SK-N-SH (cell line): ENCODE measurements around the gene FOSB. TPM values are rescaled to one million over a fixed set of nuclear protein-coding genes. Genes with fewer than 3 reads are reported as not detected.

Experiments used
- CTCF ChIA-PET: fragments of 300-600, 350-600 bp; formaldehyde crosslinking; extraction: SDS; loops from one replicate; lab custom pipeline; 2021; lab: Yijun Ruan, JAX
- POLR2A ChIA-PET: fragments of 350-600 bp; sonication (Branson Sonifier 250); formaldehyde crosslinking; extraction: SDS; loops from one replicate; lab custom pipeline; 2020; ENCODE audit warnings: antibody characterized with exemption, inconsistent platforms; lab: Yijun Ruan, JAX
- DNase-seq: peaks from one replicate; pipeline ENCODE4 v3.0.0; 2012
- H2AFZ ChIP-seq: fragments of 200-600 bp; sonication (generic); 2 replicates; pipeline ENCODE4 v1.8.1; 2016; ENCODE audit warnings: antibody characterized with exemption, mild to moderate bottlenecking, low read depth
- H3F3A ChIP-seq: fragments of 200-600 bp; sonication (generic); replicated peaks from 2 replicates; pipeline ENCODE3; 2016; ENCODE audit warnings: antibody characterized with exemption, mild to moderate bottlenecking; ENCODE audit not compliant: insufficient read depth
- H3K27ac ChIP-seq, 2 experiments: fragments of 200-500 bp in 1 of 2; fragments of 200-600 bp in 1 of 2; sonication (Bioruptor generic) in 1 of 2; sonication (generic), shearing (Covaris generic) in 1 of 2; 2 replicates each; pipeline versions ENCODE4 v1.5.1 to v1.6.1; 2014 to 2016; ENCODE audit warnings: low read depth in 2 of 2, inconsistent platforms in 1 of 2, low read length in 1 of 2, mild to moderate bottlenecking in 1 of 2, mixed read lengths in 1 of 2
- H3K27me3 ChIP-seq: fragments of 200-600 bp; sonication (generic), shearing (Covaris generic); 2 replicates; pipeline ENCODE4 v1.6.1; 2016; ENCODE audit warnings: mixed run types; ENCODE audit not compliant: insufficient read depth
- H3K36me3 ChIP-seq, 2 experiments: fragments of 200-500 bp in 1 of 2; fragments of 200-600 bp in 1 of 2; sonication (Bioruptor generic) in 1 of 2; sonication (generic) in 1 of 2; replicated peaks in 1 of 2; 2 replicates each; pipeline versions ENCODE3 to v1.5.1; 2014 to 2016; ENCODE audit warnings: low read length in 1 of 2, mild to moderate bottlenecking in 1 of 2; ENCODE audit not compliant: insufficient read depth in 2 of 2, control insufficient read depth in 1 of 2
- H3K4me1 ChIP-seq, 2 experiments: fragments of 200-500 bp in 1 of 2; fragments of 200-600 bp in 1 of 2; sonication (Bioruptor generic) in 1 of 2; sonication (generic), shearing (Covaris generic) in 1 of 2; 2 replicates each; pipeline versions ENCODE4 v1.5.1 to v1.6.1; 2014 to 2016; ENCODE audit warnings: low read depth in 1 of 2, low read length in 1 of 2, mixed run types in 1 of 2; ENCODE audit not compliant: insufficient read depth in 2 of 2, control insufficient read depth in 1 of 2
- H3K4me2 ChIP-seq: fragments of 200-600 bp; sonication (generic), shearing (Covaris generic); 2 replicates; pipeline ENCODE4 v1.6.1; 2017; ENCODE audit warnings: mixed run types
- H3K4me3 ChIP-seq, 2 experiments: fragments of 200-500 bp in 1 of 2; fragments of 200-600 bp in 1 of 2; sonication (Bioruptor generic) in 1 of 2; sonication (generic), shearing (Covaris generic) in 1 of 2; 2 replicates each; pipeline versions ENCODE4 v1.5.1 to v1.8.1; 2014 to 2016; ENCODE audit warnings: low read depth in 2 of 2, inconsistent platforms in 1 of 2, low read length in 1 of 2, mild to moderate bottlenecking in 1 of 2, mixed read lengths in 1 of 2, moderate library complexity in 1 of 2
- H3K79me2 ChIP-seq: fragments of 200-600 bp; sonication (generic); 2 replicates; pipeline ENCODE4 v1.8.1; 2017; ENCODE audit warnings: mild to moderate bottlenecking; ENCODE audit not compliant: insufficient read depth
- H3K9ac ChIP-seq: fragments of 200-600 bp; sonication (generic); 2 replicates; pipeline ENCODE4 v1.6.1; 2017; ENCODE audit warnings: mixed run types
- H3K9me2 ChIP-seq: fragments of 200-600 bp; sonication (generic); 2 replicates; pipeline ENCODE4 v1.6.1; 2017; ENCODE audit warnings: mixed run types
- H3K9me3 ChIP-seq: fragments of 200-600 bp; sonication (generic); 2 replicates; pipeline ENCODE4 v1.6.1; 2017; ENCODE audit warnings: mixed run types, mild to moderate bottlenecking, moderate library complexity
- H4K20me1 ChIP-seq: fragments of 200-600 bp; sonication (generic); 2 replicates; pipeline ENCODE4 v1.6.1; 2017; ENCODE audit warnings: mild to moderate bottlenecking, mixed run types; ENCODE audit not compliant: insufficient read depth
- CHD2 ChIP-seq: fragments of 150-350 bp; IDR thresholded peaks from 2 replicates; pipeline ENCODE4 v1.6.1; 2018; ENCODE audit warnings: low read length; ENCODE audit not compliant: partially characterized antibody
- ELF1 ChIP-seq: IDR thresholded peaks from 2 replicates; pipeline ENCODE4 v1.4.0; 2012
- EP300 ChIP-seq, 2 experiments: IDR thresholded peaks; 2 replicates each; pipeline versions ENCODE4 v1.4.0 to v1.6.1; 2012; ENCODE audit warnings: borderline replicate concordance in 1 of 2, low read depth in 1 of 2, low read length in 1 of 2
- FOXJ3 ChIP-seq: sonication (generic); formaldehyde crosslinking; IDR thresholded peaks from 2 replicates; pipeline ENCODE4 v1.5.1; 2020; ENCODE audit warnings: mild to moderate bottlenecking, missing genetic modification reagents
- FOXM1 ChIP-seq: IDR thresholded peaks from 2 replicates; pipeline ENCODE4 v1.4.0; 2012; ENCODE audit warnings: low read depth, mild to moderate bottlenecking
- GATA2 ChIP-seq: sonication (generic); formaldehyde crosslinking; IDR thresholded peaks from 2 replicates; pipeline ENCODE4 v1.5.0; 2020; ENCODE audit warnings: mild to moderate bottlenecking, missing genetic modification reagents
- IRF3 ChIP-seq: fragments of 150-350 bp; IDR thresholded peaks from 2 replicates; pipeline ENCODE4 v1.6.1; 2016; ENCODE audit warnings: mild to moderate bottlenecking, low read depth, low read length
- MAX ChIP-seq: IDR thresholded peaks from 2 replicates; pipeline ENCODE4 v1.4.0; 2012; ENCODE audit warnings: low read depth
- MEF2A ChIP-seq: IDR thresholded peaks from 2 replicates; pipeline ENCODE4 v1.4.0; 2012; ENCODE audit warnings: low read depth, borderline replicate concordance
- MXI1 ChIP-seq: IDR thresholded peaks from 2 replicates; pipeline ENCODE4 v1.6.1; 2012; ENCODE audit warnings: mild to moderate bottlenecking, low read depth, low read length, improper control_type of control experiment
- NFIC ChIP-seq: IDR thresholded peaks from 2 replicates; pipeline ENCODE4 v1.4.0; 2012; ENCODE audit warnings: borderline replicate concordance
- NRF1 ChIP-seq: IDR thresholded peaks from 2 replicates; pipeline ENCODE4 v1.6.1; 2012; ENCODE audit warnings: low read depth, mild to moderate bottlenecking, low read length
- PBX3 ChIP-seq: IDR thresholded peaks from 2 replicates; pipeline ENCODE4; 2012
- RAD21 ChIP-seq: IDR thresholded peaks from 2 replicates; pipeline ENCODE4 v1.6.1; 2012; ENCODE audit warnings: mild to moderate bottlenecking, low read length
- RCOR1 ChIP-seq: fragments of 150-350 bp; IDR thresholded peaks from 2 replicates; pipeline ENCODE4 v1.6.1; 2017; ENCODE audit warnings: antibody characterized with exemption, low read length
- RXRA ChIP-seq: IDR thresholded peaks from 2 replicates; pipeline ENCODE4 v1.4.0; 2012; ENCODE audit warnings: low read depth, mild to moderate bottlenecking, borderline replicate concordance
- SIN3A ChIP-seq: IDR thresholded peaks from 2 replicates; pipeline ENCODE4 v1.6.1; 2012; ENCODE audit warnings: low read depth, mild to moderate bottlenecking, low read length, moderate library complexity, borderline replicate concordance
- TAF1 ChIP-seq: IDR thresholded peaks from 2 replicates; pipeline ENCODE4 v1.6.1; 2012; ENCODE audit warnings: low read depth, mild to moderate bottlenecking, low read length, moderate library complexity, borderline replicate concordance
- TCF12 ChIP-seq: IDR thresholded peaks from 2 replicates; pipeline ENCODE4 v1.4.0; 2012
- WGBS: methylation state at CpG from one replicate; pipeline ENCODE4 v1.1.6; 2017; ENCODE audit warnings: low lambda C conversion rate; 5-methylcytosine and 5-hydroxymethylcytosine counted together
- polyA plus RNA-seq, 3 experiments: library from polyadenylated mRNA; depleted of rRNA; stranded (reverse); fragments of >200 nt; gene quantifications; 2 replicates each; pipeline ENCODE4 v1.2.3, GENCODE V29; 2012
- TF ChIP-seq, protein P1 (sequence below): IDR thresholded peaks from 2 replicates; pipeline ENCODE4 v1.4.0; 2012; ENCODE audit warnings: low read depth, borderline replicate concordance

The FOSB gene
- polyA plus RNA-seq, 1 of the 3 experiments (the other 2 are of a cell fraction) = 78.2 TPM

DNA sequence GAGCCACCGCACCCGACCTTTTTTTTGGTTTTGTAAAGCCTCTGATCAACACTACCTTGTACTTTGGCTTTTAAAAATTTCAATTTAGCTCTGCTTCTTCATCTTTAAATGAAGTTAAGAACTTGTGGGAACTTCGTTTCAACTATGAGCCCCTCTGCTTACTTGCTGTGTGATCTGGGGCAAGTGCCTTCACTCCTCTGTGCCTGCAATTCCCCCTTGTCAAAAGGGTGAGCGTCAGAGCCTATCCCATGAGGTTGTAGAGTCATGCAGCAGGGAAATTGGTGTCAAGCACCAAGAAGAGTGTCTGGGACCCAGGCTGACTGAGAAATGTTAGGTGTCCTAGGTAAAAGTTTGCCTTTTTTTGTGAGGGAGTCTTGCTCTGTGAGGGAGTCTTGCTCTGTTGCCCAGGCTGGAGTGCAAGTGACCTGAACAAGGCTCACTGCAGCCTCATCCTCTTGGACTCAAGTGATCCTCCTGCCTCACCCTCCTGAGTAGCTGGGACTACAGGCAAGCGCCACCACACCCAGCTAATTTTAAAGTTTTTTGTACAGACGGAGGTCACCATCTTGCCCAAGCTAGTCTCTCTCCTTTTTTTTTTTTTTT is 45.2 kb downstream of the FOSB start:
- H3K4me2 ChIP-seq = no peak overlapping the region
- H4K20me1 ChIP-seq = peaks cover 72% of the 10 kb centered on the region

More for the DNA sequence above, 45.2 kb downstream of the FOSB start:
- Histone ChIP-seq H3K4me3 (no peak overlapping the region), H2AFZ (no peak overlapping the region), H3F3A (peaks cover 3% of the 10 kb centered on the region), H3K9ac (no peak overlapping the region), H3K27me3 (no peaks in the 10 kb centered on the region), H3K79me2 (peaks cover 91% of the 10 kb centered on the region), H3K36me3 (peaks cover 2 to 4% of the 10 kb centered on the region in 2 experiments), H3K4me1 (peaks cover 0 to 7% of the 10 kb centered on the region in 2 experiments; a peak in 2 of 4 replicates), H3K9me2 (no peaks in the 10 kb centered on the region), H3K9me3 (no peaks in the 10 kb centered on the region), H3K27ac (no peak overlapping the region)
- no peak for DNase-seq
- ChIA-PET POLR2A (no interaction called here), CTCF (no interaction called here)
- 90% methylated on average over 6 of the region's 6 CpGs for WGBS
- TF ChIP-seq MXI1 (no peak), NFIC (no peak), IRF3 (no peak), MAX (no peak), CHD2 (no peak), NRF1 (no peak), MEF2A (no peak), TAF1 (no peak), GATA2 (CRISPR knock-in tag) (no peak), RCOR1 (no peak), FOXJ3 (CRISPR knock-in tag) (no peak), RXRA (no peak), ELF1 (no peak), FOXM1 (no peak), RAD21 (no peak), TCF12 (no peak), SIN3A (no peak), PBX3 (no peak), EP300 (IDR thresholded peaks at IDR 0.05; ENCODE audit: borderline replicate concordance in 1 of 2, low read depth in 1 of 2, low read length in 1 of 2) (no peak)
- TF ChIP-seq, protein P1, sequence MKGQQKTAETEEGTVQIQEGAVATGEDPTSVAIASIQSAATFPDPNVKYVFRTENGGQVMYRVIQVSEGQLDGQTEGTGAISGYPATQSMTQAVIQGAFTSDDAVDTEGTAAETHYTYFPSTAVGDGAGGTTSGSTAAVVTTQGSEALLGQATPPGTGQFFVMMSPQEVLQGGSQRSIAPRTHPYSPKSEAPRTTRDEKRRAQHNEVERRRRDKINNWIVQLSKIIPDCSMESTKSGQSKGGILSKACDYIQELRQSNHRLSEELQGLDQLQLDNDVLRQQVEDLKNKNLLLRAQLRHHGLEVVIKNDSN = no peak
